GM18517 (cell line): Measurements from ENCODE around the gene TIMP3.

ENCODE experiments used
- ATAC-seq: cut with Tn5 transposase; IDR thresholded peaks from one replicate; pipeline ENCODE4 v1.9.1; 2021; ENCODE audit warnings: mild to moderate bottlenecking, moderate library complexity; ENCODE audit not compliant: unreplicated experiment

Gene TIMP3

DNA sequence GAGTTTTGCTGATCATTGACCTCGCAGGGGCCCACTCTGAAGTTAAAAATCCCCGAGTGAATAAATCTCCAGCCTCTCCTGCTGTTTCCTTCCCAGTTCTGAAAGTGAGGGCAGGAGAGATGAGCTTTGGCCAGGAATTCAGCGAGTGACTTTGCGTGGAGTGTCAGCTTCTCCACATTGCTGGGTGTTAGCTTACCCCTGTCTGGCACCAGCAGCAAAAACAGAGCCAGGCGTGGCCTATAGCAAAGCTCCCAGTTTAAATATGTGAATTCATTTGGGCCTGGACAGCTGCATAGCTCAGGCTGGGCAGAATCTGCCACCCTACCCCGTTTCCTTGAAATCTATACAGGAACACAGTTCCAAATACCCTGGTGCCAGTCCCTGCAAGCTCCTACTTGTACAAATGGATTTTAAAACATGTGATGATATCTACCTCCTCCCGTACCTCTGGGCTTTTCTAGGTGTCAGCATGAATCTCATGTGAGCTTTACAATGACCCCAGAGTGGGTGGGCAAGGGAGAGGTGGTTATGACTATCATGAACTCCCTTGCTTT is 25.6 kb downstream of the TIMP3 start:
- no peak for ATAC-seq

DNA sequence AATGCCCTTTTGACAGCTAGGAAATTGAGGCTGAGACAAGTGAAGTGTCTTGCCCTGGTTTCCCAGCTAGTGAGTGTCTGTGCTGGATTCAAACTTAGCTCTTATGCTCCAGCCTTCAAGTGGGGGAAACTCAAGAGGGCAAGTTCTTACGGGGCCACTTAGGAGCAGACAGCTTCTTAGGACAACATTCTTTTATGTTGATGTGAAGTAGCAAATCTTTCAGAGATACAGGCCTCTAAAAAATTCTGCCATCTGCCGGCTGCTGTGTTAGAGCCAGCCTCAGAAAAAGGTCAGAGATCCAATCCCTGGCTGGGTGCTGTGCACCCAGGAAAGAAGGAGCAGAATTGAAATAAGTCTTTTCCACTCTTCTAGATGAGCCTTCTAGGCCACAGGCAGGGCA is 26.6 kb downstream of the TIMP3 start:
- ATAC-seq = no peak

DNA sequence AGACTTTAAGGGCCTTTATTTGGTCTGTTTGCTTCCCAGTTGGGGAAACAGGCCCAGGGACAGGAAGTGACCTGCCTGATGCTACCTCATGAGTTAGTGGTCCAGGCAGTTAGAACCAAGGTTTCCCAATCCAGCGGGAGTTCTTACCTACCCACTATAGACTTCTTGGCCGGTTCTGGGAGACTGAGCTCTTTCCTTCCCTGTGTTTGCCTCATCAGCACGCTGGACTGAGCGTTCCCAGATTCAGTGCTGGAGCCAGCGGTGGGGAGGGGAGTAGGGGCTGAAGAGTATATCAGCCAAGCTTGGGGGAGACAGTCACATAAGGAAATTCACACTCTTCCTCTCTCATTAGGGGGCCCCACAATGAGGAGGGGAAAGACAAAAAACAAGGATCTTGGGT is 27.1 kb downstream of the TIMP3 start:
- no peak for ATAC-seq

DNA sequence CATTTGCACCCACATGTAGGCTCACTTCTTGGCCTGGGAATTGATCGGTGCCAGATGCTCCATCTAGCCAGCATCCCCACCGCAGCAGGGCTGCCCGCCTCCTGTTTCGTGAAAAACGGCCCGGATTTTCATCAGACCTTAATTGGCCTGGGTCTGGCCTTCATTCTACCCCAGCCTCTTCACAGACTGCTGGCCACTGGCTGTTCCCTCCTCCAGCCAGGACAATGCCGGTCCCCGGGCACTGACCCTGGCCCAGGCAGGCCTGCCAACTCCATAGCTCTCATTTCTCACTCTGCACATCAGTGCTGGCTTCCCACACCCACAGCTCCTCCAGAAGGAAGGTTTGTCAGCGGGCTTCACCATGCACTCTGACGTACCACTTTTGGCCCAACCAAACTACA is 27.9 kb downstream of the TIMP3 start:
- ATAC-seq = no peak

DNA sequence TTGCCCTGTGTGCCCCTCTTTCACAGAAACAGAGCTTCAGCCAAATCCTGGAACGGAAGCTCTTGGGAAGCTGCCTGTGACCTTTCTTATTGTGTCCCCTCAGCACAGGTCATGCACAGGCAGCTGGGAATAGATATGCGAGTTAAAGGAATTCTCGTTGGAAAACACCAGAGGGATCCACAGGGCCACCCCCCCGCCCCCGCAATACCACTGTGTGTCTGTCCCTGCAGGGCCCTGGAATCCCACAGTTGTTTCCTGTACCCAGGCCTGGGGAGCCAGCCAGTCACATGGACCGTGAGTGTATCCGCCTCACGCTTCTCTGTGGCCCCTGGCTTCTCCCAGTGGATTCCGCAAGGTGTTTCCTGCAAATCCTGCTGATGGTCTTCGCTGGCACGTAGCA is 29.0 kb downstream of the TIMP3 start:
- no peak for ATAC-seq

DNA sequence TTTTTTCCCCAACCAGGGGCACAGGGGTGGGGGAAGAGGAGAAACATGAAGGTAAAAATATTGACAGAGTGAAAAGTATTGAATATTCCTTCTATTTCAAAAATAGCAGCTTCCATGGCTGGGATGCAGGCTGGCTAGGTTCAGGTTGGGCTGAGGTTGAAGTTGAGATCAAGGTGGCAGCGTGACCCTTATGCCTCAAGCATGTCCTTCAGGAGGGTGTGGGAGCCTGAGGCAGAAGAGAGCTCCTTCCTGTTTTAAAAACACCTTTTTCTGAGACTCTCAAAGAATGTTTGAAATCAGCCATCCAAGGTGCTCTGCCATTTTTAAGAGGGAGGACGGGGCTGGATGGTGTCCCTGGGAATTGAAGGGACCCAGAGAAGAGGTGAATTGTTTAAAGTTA is 29.5 kb downstream of the TIMP3 start:
- no peak for ATAC-seq

DNA sequence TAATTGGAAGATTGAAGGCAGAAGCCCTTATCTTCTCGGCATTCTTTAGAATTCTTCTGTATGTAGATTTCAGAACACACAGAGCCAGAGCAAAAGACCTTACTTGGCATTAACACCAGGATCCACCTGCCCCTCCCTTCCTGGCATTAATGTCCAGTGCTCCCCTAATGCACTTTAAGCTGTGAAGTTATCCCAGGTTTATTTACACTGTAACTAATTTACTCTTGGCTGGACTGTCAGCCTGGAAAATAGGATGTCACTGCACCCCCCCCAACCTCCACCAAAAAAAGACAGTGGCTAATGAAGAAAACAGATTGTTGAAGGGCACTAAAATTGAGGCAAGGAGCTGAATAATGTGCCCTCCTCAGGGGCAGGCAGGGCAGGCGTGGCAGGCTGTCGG is 30.1 kb downstream of the TIMP3 start:
- ATAC-seq = no peak

DNA sequence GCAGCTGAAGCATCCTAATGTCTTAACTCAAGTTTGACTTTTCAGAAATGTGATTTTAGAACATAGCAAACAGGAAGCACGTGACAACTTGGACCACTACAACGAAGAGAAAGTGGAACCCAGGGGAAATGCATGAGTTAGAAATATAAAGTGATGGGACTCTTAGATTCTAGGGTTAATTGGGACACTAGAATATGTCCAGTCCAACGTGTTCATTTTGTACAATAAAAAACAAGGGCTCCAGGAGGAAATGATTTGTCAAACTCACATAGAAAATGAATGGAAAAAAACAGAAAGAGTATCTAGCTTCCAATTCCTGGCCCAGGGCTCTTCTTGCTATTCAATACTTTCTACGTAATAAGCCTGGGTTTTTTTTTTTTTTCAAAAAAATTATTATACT is 30.7 kb downstream of the TIMP3 start:
- no peak for ATAC-seq

DNA sequence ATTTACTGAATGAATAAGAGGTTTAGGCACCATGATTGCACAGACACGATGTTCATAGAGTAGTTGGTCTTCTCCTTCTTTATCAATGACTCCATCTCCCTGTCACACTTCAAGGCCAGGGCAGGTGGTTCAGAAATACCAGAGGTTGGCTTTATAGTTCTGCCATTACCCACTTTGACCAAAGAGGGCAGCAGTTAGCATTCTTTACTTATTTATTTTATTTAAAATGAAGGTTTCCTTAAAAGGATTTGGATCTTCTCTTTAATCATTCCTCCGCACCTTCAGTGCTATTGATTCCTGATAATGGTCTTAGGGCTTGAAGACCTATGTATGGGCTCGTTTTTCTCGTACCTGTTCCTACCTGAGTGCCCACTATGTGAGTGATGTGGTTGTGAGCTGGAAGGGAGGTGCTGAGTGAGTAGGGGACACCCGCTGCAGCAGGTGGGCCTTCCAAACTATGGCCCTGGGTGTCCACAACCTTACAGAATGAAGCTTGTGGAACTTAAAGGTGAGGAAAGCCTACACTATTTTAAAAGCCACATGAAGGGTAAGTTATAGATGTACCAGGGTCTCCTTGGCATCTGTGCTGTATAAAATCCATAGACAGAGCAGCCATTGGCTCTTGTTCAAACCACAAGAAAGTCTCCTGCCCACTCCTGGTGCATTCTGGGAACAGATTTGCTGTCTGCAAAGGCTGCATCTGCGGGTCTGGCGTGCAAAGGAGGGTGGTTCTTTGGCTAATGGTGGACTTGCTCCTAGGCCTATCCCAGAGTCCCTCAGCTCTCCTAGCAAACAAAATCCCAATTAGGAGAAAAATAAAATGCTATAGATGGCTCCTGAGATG is 35.0 kb downstream of the TIMP3 start:
- no peak for ATAC-seq

DNA sequence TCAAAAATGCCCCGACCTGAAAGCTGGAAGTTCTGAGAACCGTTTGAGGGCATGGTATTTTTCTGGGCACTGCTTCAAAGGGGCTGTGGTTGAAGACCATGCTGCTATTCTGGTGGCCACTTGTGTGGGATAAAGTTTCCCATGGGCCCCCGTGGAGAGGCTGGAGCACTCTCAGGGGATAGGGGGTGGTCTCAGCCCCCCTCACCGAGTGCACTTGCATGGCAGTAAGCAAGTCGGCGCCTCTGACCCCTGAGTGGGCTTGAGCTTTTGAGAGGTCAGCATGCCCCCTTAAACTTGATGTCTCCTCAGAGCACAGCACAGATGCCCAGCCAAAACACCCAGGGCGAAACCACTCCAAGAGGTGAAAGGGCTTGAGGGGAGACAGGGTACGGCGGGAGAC is 35.6 kb downstream of the TIMP3 start:
- no peak for ATAC-seq

DNA sequence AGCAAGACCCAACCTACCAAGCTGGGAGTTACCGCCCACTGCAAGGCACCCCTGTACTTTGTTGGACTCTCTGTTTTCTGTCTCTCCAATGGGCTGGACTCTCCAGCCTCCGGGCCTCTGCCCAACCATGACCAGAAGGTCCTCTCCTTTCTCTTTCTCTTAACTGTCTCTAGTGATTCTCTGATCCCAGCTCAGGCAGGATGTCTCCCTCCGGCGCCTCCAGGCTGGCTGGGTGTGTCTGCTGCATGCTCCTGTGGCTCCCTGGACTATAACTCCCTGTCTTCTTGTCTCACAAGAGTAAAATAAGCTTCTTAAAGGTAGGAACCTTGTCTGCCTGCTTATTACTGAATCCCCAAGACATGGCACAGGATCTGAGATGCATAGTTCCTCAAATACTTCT is 36.3 kb downstream of the TIMP3 start:
- no peak for ATAC-seq

DNA sequence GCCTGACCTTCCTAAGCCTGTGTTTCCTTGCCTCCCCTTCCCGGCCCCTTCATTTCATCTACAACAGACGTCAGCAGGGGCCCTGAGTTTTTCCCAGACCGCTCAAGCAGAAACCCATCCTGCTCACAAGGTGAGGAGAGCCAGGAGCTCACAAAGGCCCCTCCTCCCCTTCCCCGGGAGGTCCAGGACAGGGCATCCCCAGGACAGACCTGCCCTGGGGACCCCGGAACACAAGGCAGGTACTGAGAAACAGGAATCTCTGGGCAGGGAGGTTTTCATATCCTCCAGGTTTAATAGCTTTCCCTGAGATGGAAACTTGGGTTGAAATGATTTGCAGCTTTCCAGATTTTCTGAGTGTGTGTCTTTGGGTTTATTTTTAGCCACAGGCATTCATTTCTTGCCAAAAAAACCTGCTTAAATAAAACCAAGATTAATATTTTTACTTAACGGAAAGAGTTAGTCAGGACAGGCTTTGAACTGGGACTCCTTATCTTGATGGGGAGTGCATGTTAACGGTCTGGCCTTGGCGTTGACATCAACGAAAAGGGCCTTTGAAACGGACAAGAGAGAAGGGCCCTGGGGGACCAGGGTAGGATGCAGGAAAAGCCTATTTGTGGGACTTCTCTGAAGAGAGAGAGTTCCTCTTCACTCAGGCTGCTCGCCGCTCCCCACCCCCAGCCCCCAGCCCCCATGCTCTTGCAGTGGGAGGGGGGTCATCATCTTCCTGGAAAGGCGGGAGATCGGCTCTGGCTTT is 38.5 kb downstream of the TIMP3 start:
- ATAC-seq = no peak

DNA sequence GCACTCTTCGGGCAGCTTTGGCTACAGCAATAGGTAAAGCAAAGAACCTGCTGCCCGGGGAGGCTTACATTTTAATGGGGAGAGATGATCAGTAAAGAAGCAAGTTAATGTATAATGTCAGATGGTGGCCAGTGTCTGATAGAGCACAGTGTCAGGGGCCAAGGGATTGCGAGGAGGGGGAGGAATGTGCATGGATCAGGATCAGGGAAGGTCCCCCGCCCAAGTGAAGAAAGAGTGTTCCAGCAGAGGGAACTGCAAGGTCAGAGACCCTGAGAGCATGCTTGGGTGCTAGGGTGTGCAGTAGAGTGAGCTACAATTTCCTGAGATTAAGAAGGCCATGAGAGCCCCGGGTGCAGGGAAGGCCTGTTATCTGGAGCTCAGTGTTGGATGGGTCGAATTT is 39.7 kb downstream of the TIMP3 start:
- no peak for ATAC-seq

DNA sequence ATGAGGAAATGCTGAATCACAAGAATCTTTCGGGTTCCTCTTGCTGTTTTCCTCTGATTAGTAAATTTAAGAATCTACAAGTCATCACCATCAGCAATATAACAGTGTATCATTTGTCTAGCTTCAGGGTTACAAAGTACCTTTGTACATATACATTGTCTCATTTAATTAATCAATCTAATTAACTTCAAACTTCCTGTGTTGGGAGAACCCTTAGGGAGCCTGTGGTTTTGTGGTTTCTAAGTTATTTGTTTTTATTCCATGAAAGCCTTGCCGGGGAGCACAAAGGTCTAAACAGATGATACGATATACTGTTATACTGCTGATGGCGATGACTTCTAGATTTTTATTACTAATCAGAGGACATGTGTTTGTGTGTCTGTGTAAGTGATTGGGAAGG is 41.0 kb downstream of the TIMP3 start:
- no peak for ATAC-seq

DNA sequence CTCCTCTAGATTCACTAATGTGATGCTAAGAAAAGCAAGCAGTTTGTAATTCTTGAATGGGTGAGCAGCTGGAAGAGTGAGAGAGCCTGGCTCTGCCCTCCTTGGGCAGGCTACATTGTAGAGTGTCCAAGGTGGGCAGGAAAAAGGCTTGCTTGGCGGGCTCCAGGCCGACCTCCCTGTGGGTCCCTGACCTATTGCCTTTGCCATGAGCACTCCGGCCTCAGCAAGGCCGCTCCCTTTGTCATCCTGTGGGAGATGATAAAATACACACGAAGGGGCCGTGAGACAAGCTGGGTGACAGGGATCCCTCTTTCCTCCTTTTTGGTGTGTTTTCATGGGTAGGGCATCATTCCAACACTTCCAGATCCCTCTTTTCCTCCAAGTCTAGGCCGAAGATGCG is 41.8 kb downstream of the TIMP3 start:
- no peak for ATAC-seq

DNA sequence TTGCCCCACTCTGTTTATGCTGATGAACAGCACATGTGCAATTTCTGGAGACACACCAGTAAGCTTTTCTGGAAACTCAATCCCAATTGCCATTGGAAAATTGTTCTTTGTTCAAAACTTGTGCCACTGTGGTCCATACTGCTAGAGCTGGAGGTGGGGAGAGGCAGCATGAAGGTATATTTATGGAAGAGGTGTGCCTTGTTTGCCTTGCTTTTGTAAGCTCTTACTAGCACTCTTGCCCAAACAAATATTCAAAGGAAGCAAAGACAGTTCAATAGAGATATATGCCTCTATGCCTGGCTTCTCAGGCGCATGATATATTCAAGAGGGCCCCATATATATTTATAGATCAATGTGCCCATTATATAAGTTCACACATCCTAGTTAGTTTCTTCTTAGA is 42.7 kb downstream of the TIMP3 start:
- no peak for ATAC-seq

DNA sequence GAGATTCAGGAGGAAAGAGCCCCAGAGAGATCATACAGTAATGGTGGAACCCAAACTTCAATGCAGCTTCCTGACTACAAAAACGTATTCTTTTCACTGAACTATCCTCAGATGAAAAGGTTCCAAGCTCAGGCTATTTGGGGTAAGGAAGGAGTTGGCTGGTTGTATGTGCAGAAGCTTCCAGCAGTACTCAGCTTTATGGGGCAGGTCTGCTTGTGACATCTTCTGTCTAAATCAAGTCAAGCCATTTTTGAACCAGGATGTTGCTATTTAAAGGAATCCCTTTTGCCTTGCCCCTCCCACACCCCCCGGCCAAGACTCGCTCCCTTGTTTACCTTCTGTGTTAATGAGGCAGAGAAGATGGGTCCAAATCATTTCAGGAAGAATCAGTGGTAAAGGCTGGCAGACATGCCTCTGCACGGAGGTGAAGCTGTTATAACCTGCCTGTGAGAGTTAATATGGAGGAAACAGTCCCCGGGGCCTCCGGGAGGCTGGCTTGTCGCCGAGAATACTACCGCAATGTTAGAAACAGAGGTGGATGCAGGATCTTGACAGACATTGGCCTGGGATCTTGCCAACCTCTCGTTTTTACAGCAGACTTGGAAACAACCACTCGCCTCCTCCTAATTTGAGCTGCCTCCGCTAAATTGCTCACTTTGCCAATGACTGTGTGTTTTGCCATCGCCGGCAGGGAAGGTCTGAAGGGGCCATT is 45.4 kb downstream of the TIMP3 start:
- no peak for ATAC-seq

DNA sequence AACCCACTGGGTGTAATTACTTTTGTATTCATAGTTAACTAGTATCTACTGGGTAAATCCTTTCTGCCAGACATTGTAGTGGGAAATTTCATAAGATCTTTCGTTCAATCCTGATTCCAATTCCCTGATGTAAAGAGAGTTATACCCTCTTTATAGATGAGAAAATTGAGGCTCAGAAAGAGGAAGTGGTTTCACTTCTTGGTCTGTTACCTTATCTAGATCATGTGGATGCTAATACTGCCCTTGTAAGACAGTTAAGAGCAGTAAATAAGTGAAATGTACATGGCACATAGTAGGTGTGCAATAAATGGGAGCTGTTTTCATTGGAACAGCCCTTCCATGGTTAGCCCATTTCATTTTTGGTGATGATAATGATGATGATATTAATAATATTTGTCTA is 46.7 kb downstream of the TIMP3 start:
- no peak for ATAC-seq

DNA sequence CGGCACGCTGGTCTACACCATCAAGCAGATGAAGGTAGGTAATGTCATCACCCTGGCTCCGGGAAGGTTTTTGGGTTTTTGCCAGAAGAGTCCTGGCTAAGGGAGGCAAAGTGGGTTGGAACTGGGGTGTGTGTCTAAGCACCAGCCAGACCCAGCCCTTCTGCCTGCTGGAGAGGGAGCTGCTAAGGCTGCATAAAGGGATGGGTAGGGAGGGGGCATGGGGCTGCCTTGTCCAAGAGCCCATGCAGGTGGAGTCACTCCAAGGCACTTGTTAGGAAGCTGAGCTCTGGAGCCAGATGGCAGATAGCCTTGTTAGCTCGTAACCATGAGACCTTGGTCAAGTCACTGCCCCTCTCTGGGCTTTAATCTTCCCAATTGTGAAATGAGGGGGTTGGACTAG is 48.0 kb downstream of the TIMP3 start:
- no peak for ATAC-seq

DNA sequence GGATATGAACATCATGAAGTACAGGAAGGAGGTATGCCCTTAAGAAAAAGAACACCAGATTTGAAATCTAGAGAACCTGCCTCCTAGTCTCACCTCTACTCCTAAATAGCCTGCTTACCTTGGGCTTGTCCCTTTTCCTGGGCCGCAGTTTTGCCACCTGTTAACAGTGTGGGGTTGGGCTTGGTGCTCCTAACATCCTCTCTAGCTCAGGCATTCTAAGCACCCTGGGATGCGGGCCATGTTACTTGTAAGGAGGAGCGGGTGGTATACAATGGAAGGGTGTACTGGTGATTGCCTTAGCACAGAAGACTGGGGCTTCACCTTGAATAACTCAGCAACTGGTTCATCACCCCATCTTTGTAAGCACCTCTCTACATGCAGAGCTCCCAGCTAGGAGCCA is 48.7 kb downstream of the TIMP3 start:
- ATAC-seq = no peak
